ENCODE measurements around the gene NCOA6. TPM values are rescaled to one million over a fixed set of nuclear protein-coding genes. Genes with fewer than 3 reads are reported as not detected.

Gene NCOA6
- total RNA-seq, 2 experiments from 2014 or later = 14.6 to 16.3 TPM

DNA sequence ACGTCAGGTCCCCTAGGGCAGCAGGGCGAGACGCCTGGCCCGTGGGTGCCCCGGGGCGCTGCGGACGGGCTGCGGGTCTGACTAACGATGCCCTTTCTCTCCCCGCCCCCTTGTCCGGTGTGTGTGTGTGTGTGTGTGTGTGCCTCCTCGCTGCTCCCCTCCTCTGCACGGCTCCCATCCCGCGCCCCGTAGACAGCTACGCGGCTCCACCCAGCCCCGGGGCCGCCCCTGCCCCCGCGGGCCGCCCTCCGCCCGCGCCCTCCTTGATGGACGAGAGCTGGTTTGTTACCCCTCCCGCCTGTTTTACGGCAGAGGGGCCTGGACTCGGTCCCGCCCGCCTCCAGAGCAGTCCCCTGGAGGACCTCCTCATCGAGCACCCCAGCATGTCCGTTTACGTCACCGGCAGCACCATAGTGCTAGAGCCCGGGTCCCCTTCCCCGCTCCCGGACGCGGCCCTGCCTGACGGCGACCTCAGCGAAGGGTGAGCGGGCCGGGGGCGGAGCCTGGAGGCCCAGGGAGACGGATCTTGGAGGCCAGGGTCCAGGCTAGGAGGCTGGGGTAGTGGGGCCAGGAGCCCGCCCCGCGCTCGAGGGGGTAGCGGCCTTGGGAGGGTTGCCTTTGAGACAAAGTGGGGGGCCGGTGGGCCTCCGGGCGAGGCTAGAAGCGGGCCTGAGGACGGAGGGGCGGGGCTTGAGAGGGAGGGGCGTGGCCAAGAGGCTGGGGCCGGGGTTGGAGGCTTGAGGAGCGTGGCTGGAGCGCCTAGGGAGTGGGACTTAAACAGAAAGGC is 116.2 kb downstream of the NCOA6 start:
- POLR2A ChIA-PET = interaction anchor here (0.6 to 1.5 kb wide), 4 partner anchors 31 to 397 kb away, joined by 3 to 5 read pairs (median 4); partner anchors contain the start of genes DYNLRB1 and PIGU
- Mint-ChIP-seq H3K4me3 (peak overlapping the region; percentile 90), H3K36me3 (ENCODE audit: low read depth) (peaks cover 26% of the 10 kb centered on the region), H3K4me1 (ENCODE audit: low read depth) (peaks cover 36% of the 10 kb centered on the region), H3K9me3 (no peaks in the 10 kb centered on the region), H3K27me3 (no peaks in the 10 kb centered on the region), H3K27ac (peak overlapping the region; percentile 94)
- Histone ChIP-seq H3K36me3 (ENCODE audit: insufficient read depth, low read length) (peaks cover 6% of the 10 kb centered on the region), H3K4me3 (ENCODE audit: low read length) (peak overlapping the region; percentile 79), H3K4me1 (ENCODE audit: insufficient read depth, low read length) (peaks cover 31% of the 10 kb centered on the region), H3K27me3 (ENCODE audit: control insufficient read depth in 1 of 2, insufficient read depth in 2 of 2, low read length in 2 of 2) (no peaks in the 10 kb centered on the region), H3K27ac (ENCODE audit: low read depth in 1 of 2, low read length in 2 of 2) (peak overlapping the region; percentile 64 to 72), H3K9me3 (ENCODE audit: control insufficient read depth in 1 of 2, insufficient read depth in 1 of 2, low read length in 2 of 2) (no peaks in the 10 kb centered on the region)
- ATAC-seq (ENCODE audit: poor library complexity) = peak; percentile 52
- CTCF ChIA-PET = interaction anchor here (0.6 to 1.9 kb wide), 5 partner anchors 12 to 387 kb away, joined by 3 to 7 read pairs (median 4); partner anchors contain the start of genes DYNLRB1 and PIGU
- TF ChIP-seq, protein P1, sequence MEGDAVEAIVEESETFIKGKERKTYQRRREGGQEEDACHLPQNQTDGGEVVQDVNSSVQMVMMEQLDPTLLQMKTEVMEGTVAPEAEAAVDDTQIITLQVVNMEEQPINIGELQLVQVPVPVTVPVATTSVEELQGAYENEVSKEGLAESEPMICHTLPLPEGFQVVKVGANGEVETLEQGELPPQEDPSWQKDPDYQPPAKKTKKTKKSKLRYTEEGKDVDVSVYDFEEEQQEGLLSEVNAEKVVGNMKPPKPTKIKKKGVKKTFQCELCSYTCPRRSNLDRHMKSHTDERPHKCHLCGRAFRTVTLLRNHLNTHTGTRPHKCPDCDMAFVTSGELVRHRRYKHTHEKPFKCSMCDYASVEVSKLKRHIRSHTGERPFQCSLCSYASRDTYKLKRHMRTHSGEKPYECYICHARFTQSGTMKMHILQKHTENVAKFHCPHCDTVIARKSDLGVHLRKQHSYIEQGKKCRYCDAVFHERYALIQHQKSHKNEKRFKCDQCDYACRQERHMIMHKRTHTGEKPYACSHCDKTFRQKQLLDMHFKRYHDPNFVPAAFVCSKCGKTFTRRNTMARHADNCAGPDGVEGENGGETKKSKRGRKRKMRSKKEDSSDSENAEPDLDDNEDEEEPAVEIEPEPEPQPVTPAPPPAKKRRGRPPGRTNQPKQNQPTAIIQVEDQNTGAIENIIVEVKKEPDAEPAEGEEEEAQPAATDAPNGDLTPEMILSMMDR (IDR thresholded peaks at IDR 0.05) = no peak
- peak; percentile 57 to 91 (median 76) for DNase-seq
- intact Hi-C loops (cut with DNase I, micrococcal nuclease) = loop anchor here (1.0 to 10.0 kb wide), 5 partner anchors 32 to 594 kb away; partner anchors contain the start of genes DYNLRB1 (in 1 of the 2), EIF2S2 (in 1 of the 2), MAP1LC3A (in 1 of the 2) and PIGU (in 1 of the 2)

DNA sequence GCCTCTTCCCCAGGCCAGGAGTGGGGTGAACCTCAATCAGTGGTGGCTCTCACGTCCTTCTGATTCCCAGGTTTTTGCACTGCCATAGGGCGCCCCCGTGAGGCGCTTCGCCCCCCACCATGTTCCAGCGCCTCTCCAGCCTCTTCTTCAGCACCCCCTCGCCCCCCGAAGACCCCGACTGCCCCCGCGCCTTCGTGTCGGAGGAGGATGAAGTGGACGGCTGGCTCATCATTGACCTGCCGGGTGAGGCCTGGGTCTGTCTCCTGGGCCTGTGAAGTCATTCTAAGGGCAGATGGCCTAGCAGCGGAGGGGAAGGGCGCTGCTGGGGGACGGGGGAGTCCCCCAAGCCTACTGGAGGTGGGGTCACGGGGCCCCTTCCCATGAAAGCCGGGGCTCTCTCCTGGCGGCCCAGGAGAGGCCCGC is 116.8 kb downstream of the NCOA6 start:
- H3K27me3 Mint-ChIP-seq = no peaks in the 10 kb centered on the region
- Histone ChIP-seq H3K27ac (ENCODE audit: low read depth in 1 of 2, low read length in 2 of 2) (peak overlapping the region; percentile 12 to 72), H3K27me3 (ENCODE audit: control insufficient read depth in 1 of 2, insufficient read depth in 2 of 2, low read length in 2 of 2) (no peaks in the 10 kb centered on the region), H3K9me3 (ENCODE audit: control insufficient read depth in 1 of 2, insufficient read depth in 1 of 2, low read length in 2 of 2) (no peaks in the 10 kb centered on the region), H3K4me1 (ENCODE audit: insufficient read depth, low read length) (peaks cover 34% of the 10 kb centered on the region), H3K4me3 (ENCODE audit: low read length) (peak overlapping the region; percentile 79), H3K36me3 (ENCODE audit: insufficient read depth, low read length) (peaks cover 1% of the 10 kb centered on the region)
- H3K27ac Mint-ChIP-seq = peak overlapping the region; percentile 94
- H3K9me3 Mint-ChIP-seq = no peaks in the 10 kb centered on the region
- DNase-seq (peak; percentile 28 to 73 (median 49)), ATAC-seq (ENCODE audit: poor library complexity) (peak; percentile 8)
- H3K36me3 Mint-ChIP-seq (ENCODE audit: low read depth) = peaks cover 25% of the 10 kb centered on the region
- peak overlapping the region; percentile 90 for H3K4me3 Mint-ChIP-seq
- ChIA-PET CTCF (interaction anchor here (0.7 to 1.9 kb wide), 4 partner anchors 31 to 388 kb away, joined by 3 to 7 read pairs (median 3); partner anchors contain the start of genes DYNLRB1 and PIGU), POLR2A (interaction anchor here (0.6 to 1.5 kb wide), 4 partner anchors 31 to 396 kb away, joined by 3 to 5 read pairs (median 4); partner anchors contain the start of genes DYNLRB1 and PIGU)
- TF ChIP-seq, protein P1 (IDR thresholded peaks at IDR 0.05) = peak; percentile 74
- peaks cover 38% of the 10 kb centered on the region for H3K4me1 Mint-ChIP-seq (ENCODE audit: low read depth)
- intact Hi-C loops (cut with DNase I, micrococcal nuclease) = loop anchor here (1.0 to 10.0 kb wide), 6 partner anchors 31 to 594 kb away; partner anchors contain the start of genes DYNLRB1 (in 1 of the 2), EIF2S2 (in 1 of the 2), MAP1LC3A (in 1 of the 2) and PIGU (in 1 of the 2)

All from CD4-positive, alpha-beta T cell (primary cell).